Measurements from ENCODE around the gene AK9.
"Not testable (repeated sequence)": the region's sequence is repeated elsewhere in the genome, so short reads cannot be mapped to it uniquely, and the experiment has no call there.

Gene AK9

GRCh38 chr6:109693111-109693510 lies 2.1 kb upstream of the AK9 start:
- DNase-seq: no peak

- DNase-seq: peak; percentile 62
Measured at GRCh38 chr6:109690373-109690736, 647 bp downstream of the AK9 start.

GRCh38 chr6:109687271-109687761 lies 3.7 kb downstream of the AK9 start:
- DNase-seq: no peak

GRCh38 chr6:109686566-109687265 lies 4.3 kb downstream of the AK9 start:
- DNase-seq: no peak

- DNase-seq: not testable (repeated sequence)
Measured at GRCh38 chr6:109678661-109679505, 12.1 kb downstream of the AK9 start.

GRCh38 chr6:109678240-109678639 lies 12.8 kb downstream of the AK9 start:
- DNase-seq: no peak

- no peak for DNase-seq
Measured at GRCh38 chr6:109676724-109677123, 14.3 kb downstream of the AK9 start.

GRCh38 chr6:109672839-109673238 lies 18.2 kb downstream of the AK9 start:
- no peak for DNase-seq

- DNase-seq: no peak
Measured at GRCh38 chr6:109672175-109672574, 18.8 kb downstream of the AK9 start.

GRCh38 chr6:109671733-109672132 lies 19.3 kb downstream of the AK9 start:
- no peak for DNase-seq

GRCh38 chr6:109669811-109670210 lies 21.2 kb downstream of the AK9 start:
- no peak for DNase-seq

- no peak for DNase-seq
Measured at GRCh38 chr6:109662192-109662591, 28.8 kb downstream of the AK9 start.

- no peak for DNase-seq
Measured at GRCh38 chr6:109660526-109661320, 30.3 kb downstream of the AK9 start.

- DNase-seq: no peak
Measured at GRCh38 chr6:109655761-109656262, 35.2 kb downstream of the AK9 start.

- DNase-seq: no peak
Measured at GRCh38 chr6:109653264-109653663, 37.7 kb downstream of the AK9 start.

- DNase-seq: no peak
Measured at GRCh38 chr6:109644131-109644530, 46.9 kb downstream of the AK9 start.

- no peak for DNase-seq
Measured at GRCh38 chr6:109632405-109632804, 58.6 kb downstream of the AK9 start.

- no peak for DNase-seq
Measured at GRCh38 chr6:109631403-109631802, 59.6 kb downstream of the AK9 start.

GRCh38 chr6:109628158-109629000 lies 62.6 kb downstream of the AK9 start:
- DNase-seq: no peak

- no peak for DNase-seq
Measured at GRCh38 chr6:109626311-109626710, 64.7 kb downstream of the AK9 start.

GRCh38 chr6:109625199-109625598 lies 65.8 kb downstream of the AK9 start:
- DNase-seq: no peak

GRCh38 chr6:109623288-109623687 lies 67.7 kb downstream of the AK9 start:
- no peak for DNase-seq

Measured in stimulated activated CD4-positive, alpha-beta T cell treated with anti-CD3 and anti-CD28 coated beads, Interleukin-12 subunit alpha, Interleukin-12 subunit beta, amount 100 ng/mL, for 4 hours (primary cell).